ENCODE measurements around the gene MCOLN1.

The MCOLN1 gene

GRCh38 chr19:7513809-7514642 lies 8.4 kb upstream of the MCOLN1 start:
- H3K27ac Mint-ChIP-seq: no peak overlapping the region
- H3K27me3 Mint-ChIP-seq: peaks cover 41% of the 10 kb centered on the region
- H3K4me3 Mint-ChIP-seq: no peak overlapping the region
- H3K9me3 Mint-ChIP-seq: no peaks in the 10 kb centered on the region
- H3K36me3 Mint-ChIP-seq (ENCODE audit: low read depth): no peaks in the 10 kb centered on the region
- DNase-seq: no peak
- peaks cover 11% of the 10 kb centered on the region for H3K4me1 Mint-ChIP-seq (ENCODE audit: low read depth)

DNA sequence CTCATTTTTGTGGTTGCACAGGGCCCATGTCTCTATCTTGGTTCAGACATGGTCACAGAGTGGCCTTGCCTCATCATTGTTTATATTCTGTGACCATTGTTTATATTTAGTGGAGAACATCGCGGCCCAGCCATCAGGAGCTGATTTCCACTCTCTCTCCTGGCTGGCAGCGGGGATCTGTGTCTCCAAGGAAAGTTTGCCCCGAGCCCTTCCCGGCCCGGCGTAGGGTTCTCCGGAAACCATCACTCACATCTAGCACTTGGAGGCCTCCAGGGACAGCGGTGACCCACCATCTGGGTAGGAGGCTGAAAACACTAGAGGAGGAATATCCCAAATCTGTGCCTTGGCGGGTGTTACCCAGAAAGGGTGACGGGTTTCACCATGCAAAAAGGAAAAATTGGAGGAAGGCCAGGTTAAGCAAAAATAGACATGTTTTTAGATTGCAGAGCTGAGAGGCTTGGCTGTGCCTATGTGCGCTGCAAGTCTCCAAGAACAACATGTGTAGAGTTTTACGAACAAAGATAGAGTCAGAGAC lies 7.2 kb upstream of the MCOLN1 start:
- Mint-ChIP-seq H3K4me1 (ENCODE audit: low read depth) (peaks cover 11% of the 10 kb centered on the region), H3K27me3 (peaks cover 36% of the 10 kb centered on the region), H3K36me3 (ENCODE audit: low read depth) (no peaks in the 10 kb centered on the region)

GRCh38 chr19:7515645-7516151 lies 6.7 kb upstream of the MCOLN1 start, which contains the start of gene ZNF358:
Gene ZNF358, plus strand, starts transcription at chr19:7516103. Its CDS starts 3,140 bp downstream, at chr19:7519243.
- DNase-seq: peak; percentile 64
- Mint-ChIP-seq H3K27me3 (peaks cover 36% of the 10 kb centered on the region), H3K9me3 (no peaks in the 10 kb centered on the region), H3K36me3 (ENCODE audit: low read depth) (no peaks in the 10 kb centered on the region), H3K4me3 (peak within 1 kb of the TSS; percentile 72), H3K27ac (peak within 1 kb of the TSS; percentile 45), H3K4me1 (ENCODE audit: low read depth) (peaks cover 11% of the 10 kb centered on the region)

More for the DNA sequence above, 7.2 kb upstream of the MCOLN1 start:
- no peak for DNase-seq
- Mint-ChIP-seq H3K4me3 (peak overlapping the region; percentile 68), H3K27ac (peak overlapping the region; percentile 45), H3K9me3 (no peaks in the 10 kb centered on the region)

GRCh38 chr19:7516333-7516732 lies 6.1 kb upstream of the MCOLN1 start:
- no peaks in the 10 kb centered on the region for H3K9me3 Mint-ChIP-seq
- no peak overlapping the region for H3K27ac Mint-ChIP-seq
- peak overlapping the region; percentile 72 for H3K4me3 Mint-ChIP-seq

GRCh38 chr19:7516878-7517277 lies 5.5 kb upstream of the MCOLN1 start:
- DNase-seq: no peak
- Mint-ChIP-seq H3K27me3 (peaks cover 33% of the 10 kb centered on the region), H3K4me3 (peak overlapping the region; percentile 72), H3K36me3 (ENCODE audit: low read depth) (no peaks in the 10 kb centered on the region), H3K9me3 (no peaks in the 10 kb centered on the region), H3K4me1 (ENCODE audit: low read depth) (peaks cover 12% of the 10 kb centered on the region), H3K27ac (peak overlapping the region; percentile 44)

More at GRCh38 chr19:7516333-7516732, 6.1 kb upstream of the MCOLN1 start:
- Mint-ChIP-seq H3K4me1 (ENCODE audit: low read depth) (peaks cover 11% of the 10 kb centered on the region), H3K27me3 (peaks cover 34% of the 10 kb centered on the region), H3K36me3 (ENCODE audit: low read depth) (no peaks in the 10 kb centered on the region)
- DNase-seq: no peak

GRCh38 chr19:7519361-7520130 lies 2.9 kb upstream of the MCOLN1 start:
- no peak for DNase-seq
- Mint-ChIP-seq H3K4me3 (no peak overlapping the region), H3K36me3 (ENCODE audit: low read depth) (no peaks in the 10 kb centered on the region), H3K27ac (no peak overlapping the region), H3K27me3 (peaks cover 18% of the 10 kb centered on the region), H3K4me1 (ENCODE audit: low read depth) (peaks cover 21% of the 10 kb centered on the region), H3K9me3 (no peaks in the 10 kb centered on the region)

GRCh38 chr19:7520131-7521051 lies 2.0 kb upstream of the MCOLN1 start:
- Mint-ChIP-seq H3K36me3 (ENCODE audit: low read depth) (peaks cover 7% of the 10 kb centered on the region), H3K4me3 (no peak overlapping the region), H3K27ac (no peak overlapping the region)

DNA sequence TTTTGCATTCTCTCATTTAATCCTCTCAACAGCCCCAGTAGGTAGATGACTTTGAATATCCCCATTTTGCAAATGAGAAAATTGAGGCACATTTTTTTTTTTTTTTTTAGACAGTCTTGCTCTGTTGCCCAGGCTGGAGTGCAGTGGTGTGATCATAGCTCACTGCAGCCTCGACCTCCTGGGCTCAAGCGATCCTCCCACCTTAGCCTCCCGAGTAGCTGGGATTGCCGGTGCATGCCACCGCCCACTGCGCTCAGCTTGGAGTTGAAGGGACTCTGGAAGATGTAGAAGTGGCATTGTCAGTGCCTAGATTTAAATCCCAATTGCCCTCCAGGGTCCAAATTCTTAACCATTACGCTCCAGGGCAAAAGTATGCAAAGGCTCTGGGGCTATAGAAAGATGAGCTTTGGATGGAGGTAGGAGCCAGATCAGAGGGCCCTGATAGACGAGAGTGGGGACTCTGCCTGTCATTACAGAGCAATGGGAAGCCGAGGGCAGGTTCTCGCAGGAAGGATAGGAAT lies 813 bp upstream of the MCOLN1 start:
- peaks cover 9% of the 10 kb centered on the region for H3K27me3 Mint-ChIP-seq
- H3K4me3 Mint-ChIP-seq: peak overlapping the region; percentile 78

More at GRCh38 chr19:7520131-7521051, 2.0 kb upstream of the MCOLN1 start:
- DNase-seq: no peak
- Mint-ChIP-seq H3K9me3 (no peaks in the 10 kb centered on the region), H3K27me3 (peaks cover 12% of the 10 kb centered on the region), H3K4me1 (ENCODE audit: low read depth) (peaks cover 20% of the 10 kb centered on the region)

GRCh38 chr19:7522923-7523667 lies 671 bp downstream of the MCOLN1 start:
- peak overlapping the region; percentile 78 for H3K4me3 Mint-ChIP-seq
- DNase-seq: no peak
- no peak overlapping the region for H3K27ac Mint-ChIP-seq
- H3K4me1 Mint-ChIP-seq (ENCODE audit: low read depth): peaks cover 10% of the 10 kb centered on the region
- no peaks in the 10 kb centered on the region for H3K9me3 Mint-ChIP-seq
- H3K36me3 Mint-ChIP-seq (ENCODE audit: low read depth): peaks cover 30% of the 10 kb centered on the region
- no peaks in the 10 kb centered on the region for H3K27me3 Mint-ChIP-seq

More for the DNA sequence above, 813 bp upstream of the MCOLN1 start:
- H3K4me1 Mint-ChIP-seq (ENCODE audit: low read depth): peaks cover 15% of the 10 kb centered on the region
- no peaks in the 10 kb centered on the region for H3K9me3 Mint-ChIP-seq
- H3K36me3 Mint-ChIP-seq (ENCODE audit: low read depth): peaks cover 16% of the 10 kb centered on the region
- peak overlapping the region; percentile 60 for H3K27ac Mint-ChIP-seq
- no peak for DNase-seq

DNA sequence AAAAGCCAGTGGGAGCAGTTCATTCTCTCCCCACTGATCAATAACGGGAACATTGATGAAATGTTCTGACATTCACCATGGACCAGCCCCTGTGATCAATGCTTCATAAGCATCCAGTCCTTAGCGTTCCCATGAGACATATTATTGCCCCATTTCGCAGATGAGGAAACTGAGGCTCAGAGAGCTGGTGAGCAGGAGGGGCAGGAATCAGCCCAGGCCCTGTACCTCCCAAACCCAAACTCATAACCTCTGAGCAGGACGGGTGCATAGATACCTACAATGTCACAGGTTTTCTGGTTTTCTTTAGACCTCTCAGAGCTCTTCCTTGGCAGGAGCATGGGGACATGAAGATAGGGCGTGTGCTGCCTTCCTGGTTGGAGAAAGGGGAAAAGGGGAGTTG lies 2.1 kb downstream of the MCOLN1 start:
- Mint-ChIP-seq H3K4me1 (ENCODE audit: low read depth) (peaks cover 10% of the 10 kb centered on the region), H3K9me3 (no peaks in the 10 kb centered on the region), H3K27ac (no peak overlapping the region), H3K36me3 (ENCODE audit: low read depth) (peaks cover 43% of the 10 kb centered on the region), H3K4me3 (no peak overlapping the region), H3K27me3 (no peaks in the 10 kb centered on the region)
- DNase-seq: no peak

- Mint-ChIP-seq H3K4me3 (no peak overlapping the region), H3K36me3 (ENCODE audit: low read depth) (peaks cover 48% of the 10 kb centered on the region), H3K27me3 (no peaks in the 10 kb centered on the region), H3K27ac (no peak overlapping the region), H3K9me3 (no peaks in the 10 kb centered on the region), H3K4me1 (ENCODE audit: low read depth) (peaks cover 10% of the 10 kb centered on the region)
- DNase-seq: no peak
These were observed 2.7 kb downstream of the MCOLN1 start for GRCh38 chr19:7524992-7525739.

- Mint-ChIP-seq H3K9me3 (no peaks in the 10 kb centered on the region), H3K4me1 (ENCODE audit: low read depth) (peaks cover 10% of the 10 kb centered on the region), H3K36me3 (ENCODE audit: low read depth) (peaks cover 51% of the 10 kb centered on the region), H3K27ac (no peak overlapping the region), H3K27me3 (no peaks in the 10 kb centered on the region), H3K4me3 (no peak overlapping the region)
- no peak for DNase-seq
These were observed 3.9 kb downstream of the MCOLN1 start for GRCh38 chr19:7526059-7526929.
